Hematopoietic multipotent progenitor cell treated with erythropoietin and hydrocortisone succinate and interleukin-3 and kit ligand, for 15 days (in vitro differentiated cells): ENCODE measurements around the gene MBP.

Experiments used
- DNase-seq: peaks from one replicate; pipeline ENCODE4 v3.0.0-alpha.2; 2015; ENCODE audit warnings: low spot score

Gene MBP

DNA sequence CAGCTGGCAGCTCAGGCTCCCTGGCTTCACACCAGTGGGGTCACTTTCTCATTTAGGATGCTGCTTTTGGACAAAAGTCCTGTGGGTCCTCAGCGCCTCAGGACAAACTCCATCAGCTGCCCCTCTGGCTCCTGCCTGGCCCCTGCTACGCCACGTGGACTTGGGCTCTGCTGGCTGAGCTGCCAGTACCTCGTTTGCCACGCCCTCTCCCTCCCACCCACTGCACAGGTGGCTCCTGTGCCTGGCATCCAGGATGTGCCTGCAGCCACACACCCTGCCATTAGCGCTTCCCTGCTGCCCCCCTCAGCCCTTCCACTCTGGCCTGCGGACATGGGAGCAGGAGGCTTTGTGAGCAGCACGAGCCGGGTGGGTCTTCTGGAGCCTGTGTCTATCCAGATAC lies 191.3 kb downstream of the MBP start:
- DNase-seq: no peak

DNA sequence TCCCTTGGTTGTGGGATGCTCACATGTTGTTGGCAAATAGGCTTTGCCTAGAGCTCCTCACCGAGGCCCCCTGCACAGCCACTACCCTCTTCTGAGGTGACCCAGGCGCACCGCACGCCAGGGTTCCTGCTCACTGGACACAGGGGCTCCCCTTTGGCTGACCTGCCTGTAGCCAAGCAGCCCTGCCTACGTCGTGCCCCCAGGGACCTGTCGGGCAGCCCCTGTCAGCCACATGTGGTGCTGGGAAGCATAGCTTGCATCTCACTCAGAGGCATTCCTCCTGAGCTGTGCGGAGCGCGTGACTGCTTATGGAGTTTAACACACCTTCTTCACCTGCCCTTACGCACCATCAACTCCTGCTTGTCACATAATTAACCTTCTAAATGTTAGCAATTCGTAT lies 194.0 kb downstream of the MBP start:
- no peak for DNase-seq

DNA sequence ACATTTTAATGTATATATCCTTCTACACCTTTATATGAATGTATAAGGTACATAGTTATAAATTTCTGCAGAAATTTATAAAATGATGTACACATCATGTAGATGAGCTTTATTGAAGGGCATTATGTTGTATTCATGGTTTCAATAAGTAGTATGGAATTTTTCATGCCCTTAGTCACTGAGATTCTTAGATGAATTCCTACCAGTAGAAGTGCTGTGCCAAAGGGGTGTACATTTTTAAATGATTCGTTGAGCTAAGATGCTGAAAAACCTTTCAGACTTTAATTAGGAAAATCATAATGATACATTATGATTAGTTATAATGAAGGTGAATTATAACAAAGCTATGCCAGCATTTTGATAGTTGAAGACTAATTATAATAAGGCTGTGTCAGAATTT lies 195.0 kb downstream of the MBP start:
- DNase-seq: no peak

DNA sequence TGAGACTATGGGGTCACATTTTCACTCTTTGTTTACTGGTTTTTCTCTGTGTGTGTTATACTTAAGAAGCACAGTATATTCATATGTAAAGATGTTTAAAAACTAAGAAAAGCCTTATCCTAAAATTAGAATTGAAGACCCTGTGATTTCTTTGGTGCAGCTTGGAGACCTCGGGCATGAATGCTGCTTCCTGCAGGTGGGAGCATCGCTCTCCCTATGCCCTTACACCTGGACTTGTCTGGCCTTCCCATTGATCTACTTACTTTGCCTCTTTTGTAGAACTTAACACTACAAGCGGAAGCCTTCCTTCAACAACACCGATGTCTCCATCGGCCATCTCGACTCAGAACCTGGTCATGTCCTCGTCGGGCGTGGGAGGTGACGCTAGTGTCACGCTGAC lies 195.7 kb downstream of the MBP start:
- DNase-seq: no peak

DNA sequence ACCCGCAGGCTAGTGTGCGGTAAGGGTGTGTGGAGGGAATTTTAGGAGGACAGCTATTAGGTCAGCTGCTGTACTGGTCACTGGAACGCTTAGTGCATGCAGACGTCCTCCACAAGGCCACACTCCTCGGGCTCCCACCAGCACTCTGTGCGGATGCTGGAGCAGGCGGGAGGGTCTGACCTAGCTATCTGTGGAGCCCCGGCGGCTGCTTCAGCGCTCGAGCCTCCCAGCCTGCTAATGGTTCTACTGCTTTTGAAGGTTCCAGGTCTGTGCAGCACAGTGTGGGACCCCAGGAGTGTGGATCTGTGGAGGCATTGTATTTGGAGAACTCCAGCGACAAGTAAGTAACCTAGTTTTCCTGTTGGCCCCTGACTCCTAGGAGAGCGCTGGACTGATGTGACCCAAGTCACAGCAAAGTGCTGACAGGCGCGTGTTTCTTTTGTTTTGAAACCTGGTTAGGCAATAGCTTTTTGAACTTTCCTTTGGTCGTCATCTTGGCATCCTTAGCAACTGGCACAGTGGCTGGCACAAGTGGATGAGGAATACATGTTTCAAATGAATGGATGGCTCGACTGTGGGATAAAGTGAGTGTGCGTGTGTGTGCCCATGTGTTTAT lies 196.8 kb downstream of the MBP start:
- DNase-seq: no peak

DNA sequence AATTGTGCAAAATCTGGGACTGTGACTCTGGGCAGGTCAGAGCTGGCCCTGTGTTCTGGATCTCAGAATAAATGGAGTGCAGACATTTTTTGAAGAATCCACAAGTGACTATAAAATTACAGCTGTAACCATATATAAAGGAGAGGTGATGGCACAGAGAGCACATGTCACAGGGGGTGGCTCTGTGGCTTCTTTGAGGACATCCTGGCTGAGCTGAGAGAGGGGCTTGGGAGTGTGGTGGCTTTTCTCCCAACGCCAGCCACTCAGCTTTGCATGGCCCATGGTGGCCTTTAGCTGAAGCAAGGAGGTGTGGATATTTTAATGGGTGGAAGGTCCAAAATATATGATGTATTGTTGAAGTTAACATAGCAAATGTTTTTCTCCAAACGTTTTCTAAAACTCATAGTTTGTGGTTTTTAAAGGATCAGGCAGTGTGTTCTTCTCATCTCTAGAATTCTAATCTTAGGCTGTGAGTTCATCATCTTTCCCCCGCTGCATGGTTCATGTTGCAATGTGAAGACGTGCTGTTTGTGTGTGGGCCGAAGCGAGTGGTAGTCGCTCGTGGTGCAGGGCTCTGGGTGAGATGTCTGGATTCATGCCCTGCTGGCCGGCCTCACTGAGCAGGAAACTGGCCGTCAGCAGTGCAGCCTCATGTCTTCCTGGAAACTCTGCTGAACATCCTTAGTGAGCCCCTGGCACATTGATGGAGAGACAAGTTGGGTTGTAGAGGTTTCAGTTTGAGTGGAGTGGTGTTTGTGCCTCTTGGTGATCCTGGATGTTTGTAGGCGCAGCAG lies 200.4 kb downstream of the MBP start:
- DNase-seq: no peak

DNA sequence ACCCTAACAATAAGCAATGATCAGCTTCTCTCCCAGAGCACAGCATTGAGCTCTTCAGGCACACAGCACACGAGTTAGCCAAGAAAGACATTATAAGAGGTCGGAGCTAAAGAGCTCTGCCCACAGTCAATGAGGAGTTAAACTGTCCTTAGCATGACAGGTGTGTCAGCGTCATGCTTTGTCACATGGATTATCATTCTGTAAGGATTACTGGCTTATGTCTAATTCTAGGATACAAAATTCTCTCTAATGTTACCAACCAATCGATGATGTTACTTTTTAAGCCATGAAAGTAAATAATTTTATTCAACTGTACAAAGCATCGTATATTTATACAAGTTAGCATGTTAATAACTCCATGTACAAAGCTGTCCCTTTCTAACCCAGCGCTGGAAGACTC lies 201.4 kb downstream of the MBP start:
- no peak for DNase-seq
